A673 (cell line): ENCODE measurements around the gene TNFSF13. TPM values are rescaled to one million over a fixed set of nuclear protein-coding genes. Genes with fewer than 3 reads are reported as not detected.

Experiments
- BruUV-seq: library from RNA; stranded (reverse); fragments of 400-500 nt; replicated peaks from 2 replicates; lab custom pipeline; 2021; lab: Mats Ljungman, UMichigan
- CTCF ChIA-PET: fragments of 300-600 bp; sonication (Branson Sonifier 250); formaldehyde crosslinking; loops from one replicate; lab custom pipeline; 2022; ENCODE audit warnings: antibody characterized with exemption; lab: Charles Lee
- POLR2A ChIA-PET: fragments of 300-600 bp; sonication (Branson Sonifier 250); formaldehyde crosslinking; loops from one replicate; lab custom pipeline; 2022; ENCODE audit warnings: antibody characterized with exemption; ENCODE audit not compliant: low non-redundant PET; lab: Charles Lee
- DNase-seq: peaks from one replicate; pipeline ENCODE4 v3.0.0-alpha.2; 2015; ENCODE audit warnings: low spot score
- H3K27ac ChIP-seq: fragments of 200-600 bp; sonication (generic); 2 replicates; pipeline ENCODE4 v1.5.1; 2016; ENCODE audit warnings: mixed run types, low read depth, mild to moderate bottlenecking, mixed read lengths, antibody characterized with exemption, low read length; ENCODE audit not compliant: poor library complexity, severe bottlenecking
- H3K27me3 ChIP-seq: fragments of 200-600 bp; sonication (generic); replicated peaks from 2 replicates; pipeline ENCODE4 v1.6.1; 2017; ENCODE audit warnings: mixed run types, low read depth, mild to moderate bottlenecking, mixed read lengths, antibody characterized with exemption, low read length; ENCODE audit not compliant: insufficient read depth, poor library complexity
- H3K36me3 ChIP-seq: fragments of 200-600 bp; sonication (generic); 2 replicates; pipeline ENCODE4 v1.6.1; 2016; ENCODE audit warnings: mixed run types, mild to moderate bottlenecking, mixed read lengths, antibody characterized with exemption, low read length; ENCODE audit not compliant: insufficient read depth, poor library complexity, severe bottlenecking
- H3K4me1 ChIP-seq: fragments of 200-600 bp; sonication (generic); 2 replicates; pipeline ENCODE4 v1.6.1; 2017; ENCODE audit warnings: mixed run types, mild to moderate bottlenecking, mixed read lengths, antibody characterized with exemption, low read length; ENCODE audit not compliant: insufficient read depth, poor library complexity, severe bottlenecking
- H3K4me3 ChIP-seq: fragments of 200-600 bp; sonication (generic); 2 replicates; pipeline ENCODE4 v1.5.1; 2016; ENCODE audit warnings: low read depth, mixed run types, mild to moderate bottlenecking, mixed read lengths, low read length; ENCODE audit not compliant: poor library complexity, severe bottlenecking
- H3K9me3 ChIP-seq: fragments of 200-600 bp; sonication (generic); 2 replicates; pipeline ENCODE4 v1.6.1; 2016; ENCODE audit warnings: mixed run types, low read depth, mild to moderate bottlenecking, mixed read lengths, antibody characterized with exemption, low read length; ENCODE audit not compliant: poor library complexity, severe bottlenecking
- CTCF ChIP-seq: fragments of 300-800, 200-600 bp; sonication (generic); conservative IDR thresholded peaks from 2 replicates; pipeline ENCODE4 v1.5.1; 2017; ENCODE audit warnings: low read depth, mild to moderate bottlenecking, antibody characterized with exemption, low read length, moderate library complexity, mixed read lengths
- EZH2 ChIP-seq: fragments of 200-600 bp; sonication (generic); IDR thresholded peaks from 2 replicates; pipeline ENCODE4 v1.6.1; 2017; ENCODE audit warnings: borderline replicate concordance, low read depth, mild to moderate bottlenecking, mixed read lengths, antibody characterized with exemption, low read length; ENCODE audit not compliant: poor library complexity, severe bottlenecking
- intact Hi-C: fragments of 100-400 bp; cut with micrococcal nuclease; formaldehyde crosslinking; loops from one replicate; pipeline ENCODE4 v1.10.0; 2022; ENCODE audit not compliant: unreplicated experiment
- total RNA-seq: library from RNA; stranded (reverse); gene quantifications from 2 replicates; pipeline ENCODE4 v1.2.3, GENCODE V29; 2021

Gene TNFSF13
- total RNA-seq, 1 experiment from 2014 or later: 0.69 TPM

- no peak for TF ChIP-seq CTCF
- TF ChIP-seq EZH2: no peak
- Histone ChIP-seq H3K4me3 (peak within 1 kb of the TSS; percentile 53), H3K36me3 (no peaks in the 10 kb centered on the region), H3K4me1 (no peaks in the 10 kb centered on the region), H3K27me3 (no peaks in the 10 kb centered on the region), H3K27ac (peak within 1 kb of the TSS; percentile 30), H3K9me3 (no peaks in the 10 kb centered on the region)
- ChIA-PET POLR2A (interaction anchor here (0.5 kb wide), 1 partner anchor 28 kb away, joined by 3 read pairs; no protein-coding TSS in a partner anchor), CTCF (interaction anchor here (0.6 to 1.2 kb wide), 2 partner anchors 9 to 12 kb away, joined by 3 to 9 read pairs; no protein-coding TSS in a partner anchor)
- no peak for DNase-seq
- intact Hi-C loops: no loop called here
- BruUV-seq: no TSS peak
Observed at GRCh38 chr17:7548585-7549400, 9.8 kb upstream of the TNFSF13 start, which contains the start of gene TNFSF12. Gene TNFSF12 (plus strand): TSS chr17:7549058. CDS start chr17:7549154, 96 bp downstream.

GRCh38 chr17:7549401-7550055, 9.0 kb upstream of the TNFSF13 start:
- TF ChIP-seq CTCF: no peak
- no peak for TF ChIP-seq EZH2
- Histone ChIP-seq H3K4me3 (no peak overlapping the region), H3K27ac (no peak overlapping the region), H3K4me1 (no peaks in the 10 kb centered on the region), H3K9me3 (no peaks in the 10 kb centered on the region), H3K36me3 (no peaks in the 10 kb centered on the region), H3K27me3 (no peaks in the 10 kb centered on the region)
- CTCF ChIA-PET: no interaction called here
- intact Hi-C loops: no loop called here
- POLR2A ChIA-PET: interaction anchor here (0.5 kb wide), 1 partner anchor 29 kb away, joined by 3 read pairs; no protein-coding TSS in a partner anchor
- BruUV-seq: no TSS peak
- no peak for DNase-seq

GRCh38 chr17:7550344-7550743, 8.2 kb upstream of the TNFSF13 start:
- no peaks in the 10 kb centered on the region for H3K27me3 ChIP-seq
- H3K27ac ChIP-seq: no peak overlapping the region
- intact Hi-C loops: no loop called here
- H3K4me1 ChIP-seq: no peaks in the 10 kb centered on the region
- H3K36me3 ChIP-seq: no peaks in the 10 kb centered on the region
- H3K9me3 ChIP-seq: no peaks in the 10 kb centered on the region
- ChIA-PET POLR2A (interaction anchor here (0.5 kb wide), 1 partner anchor 109 kb away, joined by 4 read pairs; no protein-coding TSS in a partner anchor), CTCF (no interaction called here)
- H3K4me3 ChIP-seq: no peak overlapping the region
- TF ChIP-seq EZH2 (no peak), CTCF (no peak)
- BruUV-seq: no TSS peak
- DNase-seq: no peak
